Mucosa of rectum (tissue), 2 donors: ENCODE measurements around the gene ETFB.

ENCODE experiments used
- H3K27ac ChIP-seq, 2 donors: one replicate each; pipeline ENCODE4 v1.7.0; 2013; ENCODE audit warnings: inconsistent platforms in 2 of 2, low read depth in 2 of 2, low read length in 2 of 2
- H3K27me3 ChIP-seq, 2 donors: one replicate each; pipeline ENCODE4 v1.7.0; 2013; ENCODE audit warnings: low read length in 2 of 2; ENCODE audit not compliant: control insufficient read depth in 2 of 2, insufficient read depth in 2 of 2
- H3K36me3 ChIP-seq, 2 donors: one replicate each; pipeline ENCODE4 v1.7.0; 2013; ENCODE audit warnings: low read length in 2 of 2; ENCODE audit not compliant: control insufficient read depth in 2 of 2, insufficient read depth in 2 of 2
- H3K4me1 ChIP-seq, 2 donors: one replicate each; pipeline ENCODE4 v1.7.0; 2013; ENCODE audit warnings: low read length in 2 of 2, mild to moderate bottlenecking in 1 of 2; ENCODE audit not compliant: control insufficient read depth in 2 of 2, insufficient read depth in 2 of 2
- H3K4me3 ChIP-seq, 2 donors: one replicate each; pipeline ENCODE4 v1.7.0; 2013; ENCODE audit warnings: low read length in 2 of 2
- H3K9ac ChIP-seq, 2 donors: one replicate each; pipeline ENCODE4 v1.7.0; 2013; ENCODE audit warnings: low read length in 2 of 2, low read depth in 1 of 2, mild to moderate bottlenecking in 1 of 2
- H3K9me3 ChIP-seq, 2 donors: one replicate each; pipeline ENCODE4 v1.7.0; 2013; ENCODE audit warnings: low read length in 2 of 2; ENCODE audit not compliant: control insufficient read depth in 2 of 2
- donor health status: healthy.
- donor health status: Normal muscosa, but diverticular disease.

Gene ETFB

DNA sequence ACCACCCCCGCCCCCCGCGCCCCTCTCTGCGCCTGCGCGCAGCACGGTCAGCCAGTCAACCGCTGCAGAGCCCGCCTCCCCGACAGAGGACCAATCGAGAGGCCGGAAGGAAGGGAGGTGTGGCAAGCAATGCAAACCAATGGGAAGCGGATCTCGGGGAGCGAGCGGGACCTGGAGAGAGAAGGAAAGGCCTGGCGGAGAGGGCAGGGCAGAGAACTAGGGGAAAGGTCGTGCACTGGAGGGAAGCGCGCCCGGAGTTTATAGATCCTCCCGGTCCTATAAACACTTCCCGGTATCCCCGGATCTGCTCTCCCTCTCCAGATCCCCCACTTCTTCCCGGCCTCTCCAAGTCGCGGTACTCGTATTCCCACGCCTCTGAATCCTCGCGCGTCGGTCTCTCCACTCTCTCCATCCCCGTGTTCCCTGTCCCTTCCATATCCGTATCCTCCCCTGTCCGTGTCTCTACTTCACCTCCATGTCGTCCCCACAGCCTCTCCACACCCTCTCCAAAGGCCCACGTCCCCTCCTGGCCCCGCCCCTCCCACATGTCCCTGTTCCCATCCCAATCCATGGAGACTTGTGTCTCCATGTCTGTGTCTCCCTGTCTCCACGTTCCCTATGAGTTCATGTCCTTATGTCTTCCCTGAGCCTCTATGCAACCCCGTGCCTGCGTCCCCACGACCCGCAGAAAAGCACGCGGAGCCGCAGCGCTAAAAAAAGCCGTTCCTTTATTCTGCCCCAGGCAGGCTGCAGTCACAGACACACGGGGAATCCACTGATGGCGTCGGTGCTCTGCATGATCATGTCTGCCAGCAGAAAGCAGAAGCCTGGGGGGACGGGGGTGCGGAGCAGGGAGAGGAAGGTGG is 434 bp upstream of the ETFB start:
- H3K9me3 ChIP-seq, result no peaks in the 10 kb centered on the region
- peak overlapping the region; percentile 93 to 98 for H3K27ac ChIP-seq
- H3K4me3 ChIP-seq, result peak overlapping the region; percentile 82 to 97
- peak overlapping the region; percentile 88 to 98 for H3K9ac ChIP-seq
- H3K4me1 ChIP-seq, result peaks cover 18 to 24% of the 10 kb centered on the region in 2 donors
- no peaks in the 10 kb centered on the region for H3K36me3 ChIP-seq
- no peaks in the 10 kb centered on the region for H3K27me3 ChIP-seq

DNA sequence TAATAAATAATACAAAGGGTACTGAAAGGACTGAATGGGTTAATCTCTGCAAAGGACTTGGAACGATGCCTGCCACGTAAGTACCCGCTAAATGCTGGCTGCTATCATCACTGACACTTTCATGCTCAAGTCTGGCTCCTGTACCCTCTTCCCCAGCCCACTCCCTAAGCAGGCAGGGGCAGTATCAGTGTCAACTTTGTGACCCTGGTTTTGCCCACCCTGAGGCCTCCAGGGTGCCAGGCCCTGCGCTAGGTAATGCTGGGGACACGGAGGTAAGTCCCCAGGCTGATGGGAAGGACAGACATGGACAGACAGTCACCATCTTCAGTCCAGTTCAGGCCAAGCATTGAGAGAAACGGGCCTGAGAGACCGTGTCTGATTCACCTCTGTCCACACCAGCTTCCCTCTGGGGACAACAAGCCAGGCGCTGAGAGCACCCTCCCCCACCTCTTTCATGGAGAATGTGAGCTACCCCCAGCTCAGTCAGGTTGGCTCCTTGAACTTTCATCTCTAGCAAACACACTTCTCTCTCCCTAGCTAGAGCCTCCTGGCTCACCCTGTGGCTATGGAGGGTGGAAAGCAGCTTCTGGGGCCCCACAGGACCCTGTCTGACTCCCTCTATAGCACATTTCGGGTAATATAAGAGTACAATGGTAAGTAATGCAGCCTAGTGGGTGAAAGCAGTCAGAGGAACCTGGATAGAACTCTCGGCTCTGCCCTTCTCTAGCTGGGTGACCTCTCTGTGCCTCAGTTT is 800 bp downstream of the ETFB start:
- peak overlapping the region; percentile 87 to 98 for H3K27ac ChIP-seq
- no peaks in the 10 kb centered on the region for H3K9me3 ChIP-seq
- H3K36me3 ChIP-seq, result no peaks in the 10 kb centered on the region
- peaks cover 18 to 24% of the 10 kb centered on the region in 2 donors for H3K4me1 ChIP-seq
- H3K9ac ChIP-seq, result peak overlapping the region; percentile 93 to 98
- H3K4me3 ChIP-seq, result peak overlapping the region; percentile 82 to 97
- H3K27me3 ChIP-seq, result no peaks in the 10 kb centered on the region

DNA sequence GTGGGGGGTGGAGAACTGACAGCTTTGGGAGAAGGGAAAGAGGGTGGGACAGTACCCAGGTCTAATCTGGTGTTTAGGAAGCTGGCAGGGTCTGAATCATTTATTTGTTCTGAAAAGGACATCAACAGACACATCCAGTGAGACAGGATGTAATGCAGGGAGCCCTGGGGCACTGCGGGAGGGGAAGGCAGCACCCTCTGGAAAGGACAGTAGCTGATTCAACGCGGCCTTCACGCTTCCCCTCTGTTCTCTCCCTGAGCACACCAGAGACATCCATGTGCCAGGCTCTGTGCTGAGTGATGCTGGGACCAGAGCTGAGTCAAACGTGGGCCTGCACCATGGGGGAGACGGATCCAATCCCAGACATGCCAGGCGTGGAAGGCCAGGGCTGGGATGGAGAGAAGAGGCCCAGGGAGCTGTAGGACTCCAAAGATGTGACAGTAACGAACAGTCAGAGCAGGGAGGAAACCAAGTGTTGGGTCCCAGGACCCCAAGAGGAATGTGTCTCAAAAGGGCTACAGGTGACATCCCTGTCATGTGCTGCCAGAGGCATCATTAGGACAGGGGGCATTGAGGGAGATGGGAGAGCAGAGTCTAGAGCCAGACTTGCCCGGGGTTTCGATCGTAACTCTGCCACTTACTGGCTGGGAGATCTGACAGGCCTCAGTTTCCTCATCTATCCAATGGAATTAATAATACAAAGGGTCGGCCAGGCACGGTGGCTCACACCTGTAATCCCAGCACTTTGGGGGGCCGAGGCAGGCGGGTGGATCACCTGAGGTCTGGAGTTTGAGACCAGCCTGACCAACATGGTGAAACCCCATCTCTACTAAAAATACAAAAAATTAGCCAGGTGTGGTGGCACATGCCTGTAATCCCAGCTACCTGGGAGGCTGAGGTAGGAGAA is 1.7 kb downstream of the ETFB start:
- no peaks in the 10 kb centered on the region for H3K27me3 ChIP-seq
- peaks cover 18 to 24% of the 10 kb centered on the region in 2 donors for H3K4me1 ChIP-seq
- H3K9ac ChIP-seq, result no peak overlapping the region
- H3K9me3 ChIP-seq, result no peaks in the 10 kb centered on the region
- H3K36me3 ChIP-seq, result no peaks in the 10 kb centered on the region
- H3K4me3 ChIP-seq, result no peak overlapping the region
- no peak overlapping the region for H3K27ac ChIP-seq

DNA sequence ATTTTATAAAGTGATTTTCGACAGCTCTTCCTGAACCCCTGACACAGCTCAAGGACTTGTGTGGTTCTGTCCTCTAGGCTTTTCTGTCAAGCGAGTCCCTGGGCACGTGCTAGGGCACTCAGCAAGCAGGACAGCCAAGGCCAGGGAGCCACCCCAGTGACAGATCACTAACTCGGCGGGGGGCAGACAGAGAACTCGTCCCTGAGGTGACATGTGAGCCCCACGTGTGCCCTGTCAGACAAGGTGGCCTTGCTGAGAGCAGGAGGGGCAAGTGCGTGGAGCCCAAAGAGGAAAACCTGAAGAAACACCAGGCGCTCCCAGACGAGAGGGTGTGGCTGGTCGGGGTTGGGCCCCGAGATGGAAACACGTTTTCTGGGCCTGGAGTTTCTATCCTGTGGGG is 4.9 kb downstream of the ETFB start:
- H3K4me3 ChIP-seq, result no peak overlapping the region
- H3K4me1 ChIP-seq, result peaks cover 13 to 18% of the 10 kb centered on the region in 2 donors
- H3K9ac ChIP-seq, result no peak overlapping the region
- H3K36me3 ChIP-seq, result no peaks in the 10 kb centered on the region
- no peak overlapping the region for H3K27ac ChIP-seq
- no peaks in the 10 kb centered on the region for H3K9me3 ChIP-seq
- no peaks in the 10 kb centered on the region for H3K27me3 ChIP-seq

DNA sequence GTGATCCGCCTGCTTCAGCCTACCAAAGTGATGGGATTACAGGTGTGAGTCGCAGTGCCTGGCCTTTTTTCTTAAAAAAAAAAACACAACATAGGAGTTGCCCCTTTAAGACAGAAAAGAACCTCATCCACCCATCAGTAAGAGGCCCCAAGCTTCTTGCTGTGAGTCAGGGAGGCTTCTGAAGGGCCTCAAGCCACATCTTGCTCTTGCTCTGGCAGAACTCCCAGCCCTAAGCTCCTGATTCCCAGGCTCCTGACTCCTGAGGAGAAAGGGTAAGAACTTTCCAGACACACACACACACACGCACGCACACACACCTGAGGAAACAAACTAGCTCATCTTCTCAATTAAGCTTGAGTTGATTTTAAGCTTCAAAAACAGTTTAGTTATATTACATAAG is 6.9 kb downstream of the ETFB start:
- Histone ChIP-seq H3K4me3 (no peak overlapping the region), H3K4me1 (peaks cover 7 to 9% of the 10 kb centered on the region in 2 donors), H3K36me3 (peaks cover 0 to 1% of the 10 kb centered on the region in 2 donors), H3K9ac (no peak overlapping the region), H3K9me3 (no peaks in the 10 kb centered on the region), H3K27ac (no peak overlapping the region), H3K27me3 (no peaks in the 10 kb centered on the region)

DNA sequence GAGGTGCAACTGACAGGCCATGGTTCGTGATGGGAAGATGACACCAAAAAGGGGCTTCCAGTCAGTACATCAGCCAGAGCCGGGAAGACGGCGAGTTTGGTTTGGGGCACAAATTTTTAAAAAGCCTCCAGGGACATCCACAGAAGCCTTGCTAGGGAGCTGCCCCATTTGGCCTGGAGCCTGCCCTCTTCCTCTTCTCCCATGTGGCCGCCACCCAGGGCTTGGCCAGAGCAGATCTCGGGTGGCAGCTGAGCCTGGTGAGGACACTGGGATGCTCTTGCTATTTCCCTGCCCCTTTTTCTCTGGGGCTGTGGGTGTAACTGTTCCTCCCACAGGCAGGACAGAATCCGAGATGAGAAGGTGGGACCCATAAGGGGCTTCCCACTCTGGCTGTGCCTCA is 8.2 kb downstream of the ETFB start:
- Histone ChIP-seq H3K36me3 (peaks cover 2 to 7% of the 10 kb centered on the region in 2 donors), H3K9ac (no peak overlapping the region), H3K4me3 (no peak overlapping the region), H3K27me3 (no peaks in the 10 kb centered on the region), H3K9me3 (no peaks in the 10 kb centered on the region), H3K4me1 (peaks cover 5 to 6% of the 10 kb centered on the region in 2 donors), H3K27ac (no peak overlapping the region)

DNA sequence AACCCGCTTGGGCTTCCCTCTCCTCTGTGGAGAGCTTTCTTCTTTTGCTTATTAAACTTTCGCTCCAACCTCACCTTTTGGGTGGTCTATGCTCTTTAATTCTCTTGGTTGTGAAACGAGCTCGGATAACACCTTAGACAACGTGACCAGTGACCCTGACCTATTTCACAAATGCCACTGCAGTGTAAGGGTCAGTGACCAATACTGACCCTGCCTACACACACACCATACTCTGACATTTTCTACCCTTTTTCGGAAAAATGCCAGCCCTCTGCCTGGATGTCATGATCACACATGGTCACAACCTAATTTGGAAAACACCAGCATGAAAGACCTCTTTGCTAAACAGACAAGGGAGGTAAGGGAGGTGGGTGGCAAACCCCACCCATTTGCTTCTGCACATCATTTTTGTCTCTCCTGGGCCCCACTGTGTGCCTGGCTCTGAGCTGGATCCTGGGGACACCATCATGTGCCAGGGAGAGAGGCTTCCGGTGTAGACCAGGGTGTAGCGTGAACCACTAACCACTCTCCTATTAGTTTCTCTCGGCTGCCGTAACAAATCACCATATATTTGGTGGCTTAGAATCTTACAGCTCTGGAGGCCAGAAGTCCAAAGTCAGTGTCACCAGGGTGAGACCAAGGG is 9.9 kb downstream of the ETFB start:
- H3K27ac ChIP-seq, result no peak overlapping the region
- H3K9ac ChIP-seq, result no peak overlapping the region
- no peak overlapping the region for H3K4me3 ChIP-seq
- no peaks in the 10 kb centered on the region for H3K9me3 ChIP-seq
- H3K36me3 ChIP-seq, result peaks cover 5 to 16% of the 10 kb centered on the region in 2 donors
- no peaks in the 10 kb centered on the region for H3K27me3 ChIP-seq
- H3K4me1 ChIP-seq, result no peaks in the 10 kb centered on the region

DNA sequence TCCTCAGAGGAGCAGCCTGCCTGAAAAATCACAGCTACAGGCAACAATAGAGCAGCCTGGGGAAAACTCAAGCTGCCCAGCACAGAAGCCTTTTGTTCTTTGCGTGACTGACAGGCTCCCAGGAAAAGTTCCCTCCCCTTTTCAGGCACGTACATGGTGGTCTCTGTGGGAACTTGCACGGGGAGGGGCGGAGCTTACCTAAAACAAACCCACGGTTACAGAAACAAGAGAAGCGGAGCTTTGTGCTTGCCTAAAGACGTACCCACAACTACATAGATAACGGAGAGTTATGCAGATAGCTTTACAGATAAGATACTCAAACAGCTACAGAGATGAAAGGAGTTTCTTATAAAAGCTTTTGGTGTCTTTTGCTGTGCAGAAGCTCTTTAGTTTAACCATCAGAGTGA is 11.4 kb downstream of the ETFB start:
- no peaks in the 10 kb centered on the region for H3K9me3 ChIP-seq
- no peaks in the 10 kb centered on the region for H3K4me1 ChIP-seq
- H3K27me3 ChIP-seq, result no peaks in the 10 kb centered on the region
- H3K4me3 ChIP-seq, result no peak overlapping the region
- no peak overlapping the region for H3K27ac ChIP-seq
- no peak overlapping the region for H3K9ac ChIP-seq
- H3K36me3 ChIP-seq, result peaks cover 18 to 24% of the 10 kb centered on the region in 2 donors

DNA sequence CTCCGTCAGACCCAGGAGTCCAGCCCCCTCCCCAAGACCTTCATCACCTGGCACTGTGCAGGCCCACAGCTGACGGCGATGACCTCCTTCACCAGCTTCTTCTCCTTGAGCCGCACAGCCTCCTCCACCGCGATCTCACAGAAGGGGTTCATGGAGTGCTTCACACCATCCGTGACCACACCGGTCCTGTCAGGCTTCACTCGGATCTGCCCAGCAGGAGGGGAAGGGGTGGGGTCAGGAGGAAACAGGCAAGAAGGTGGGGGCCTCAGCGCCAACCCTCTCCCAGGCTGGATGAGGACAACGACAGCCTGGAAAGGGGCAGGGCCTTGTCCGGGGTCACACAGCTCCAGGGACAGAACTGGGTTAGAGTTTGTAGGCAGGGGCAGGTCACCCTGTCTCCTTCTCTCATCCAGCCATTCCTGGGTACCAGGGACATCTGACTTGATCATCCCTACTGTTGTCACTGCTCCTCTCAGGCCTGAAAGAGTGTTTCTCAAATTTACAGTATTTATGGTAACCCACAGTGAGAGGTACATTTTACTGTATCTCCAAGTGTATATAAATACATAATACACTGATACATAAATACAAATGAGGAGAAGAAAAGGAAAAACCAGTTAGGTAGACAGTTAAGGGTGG is 12.0 kb downstream of the ETFB start:
- Histone ChIP-seq H3K9me3 (no peaks in the 10 kb centered on the region), H3K4me3 (no peak overlapping the region), H3K4me1 (no peaks in the 10 kb centered on the region), H3K9ac (no peak overlapping the region), H3K27ac (no peak overlapping the region), H3K36me3 (peaks cover 20 to 24% of the 10 kb centered on the region in 2 donors), H3K27me3 (no peaks in the 10 kb centered on the region)
